Ovary (tissue), 9 donors: ENCODE data around the gene KIAA1671. TPM values are rescaled to one million over a fixed set of nuclear protein-coding genes. Genes with fewer than 3 reads are reported as not detected.

Experiments used
- DNase-seq, 5 donors: peaks; one replicate each; pipeline ENCODE4 v3.0.0-alpha.2; 2019 to 2020
- H3K27ac ChIP-seq, 2 donors: fragments of 200-600 bp; one replicate each; pipeline versions ENCODE4 v1.5.1 to v1.8.0; 2019 to 2022
- H3K27me3 ChIP-seq: fragments of 200-600 bp; one replicate; pipeline ENCODE4 v1.8.0; 2022
- H3K36me3 ChIP-seq: fragments of 200-600 bp; sonication (generic); one replicate; pipeline ENCODE4 v1.5.1; 2019
- H3K4me1 ChIP-seq: one replicate; pipeline ENCODE4 v1.8.1; 2013; ENCODE audit warnings: mild to moderate bottlenecking, moderate library complexity; ENCODE audit not compliant: insufficient read depth
- H3K4me3 ChIP-seq: fragments of 200-600 bp; sonication (generic); one replicate; pipeline ENCODE4 v1.5.1; 2017
- H3K9me3 ChIP-seq, 2 donors: fragments of 200-600 bp in 1 of 2; sonication (generic) in 1 of 2; one replicate each; pipeline versions ENCODE4 v1.5.1 to v1.8.1; 2013 to 2019; ENCODE audit warnings: mild to moderate bottlenecking in 1 of 2, moderate library complexity in 1 of 2
- CTCF ChIP-seq, 3 donors: fragments of 450-650 bp in 2 of 3; fragments of 200-600 bp in 1 of 3; IDR thresholded peaks; one replicate each; pipeline versions ENCODE4 v1.5.1 to v1.8.0; 2016 to 2022; ENCODE audit warnings: antibody characterized with exemption in 3 of 3, mild to moderate bottlenecking in 1 of 3
- EP300 ChIP-seq: sonication (generic); formaldehyde crosslinking; IDR thresholded peaks from one replicate; pipeline ENCODE4 v1.6.1; 2017; ENCODE audit warnings: antibody characterized with exemption
- POLR2A ChIP-seq: fragments of 450-650 bp; IDR thresholded peaks from one replicate; pipeline ENCODE4 v1.6.1; 2017; ENCODE audit warnings: antibody characterized with exemption, mild to moderate bottlenecking, moderate library complexity
- WGBS, 3 donors: extraction: QIAGEN DNeasy Blood & Tissue Kit in 1 of 3; methylation state at CpG; one replicate each; pipeline versions ENCODE4 v1.1.5 to v1.1.7; 2013 to 2017; 5-methylcytosine and 5-hydroxymethylcytosine counted together
- intact Hi-C, 4 donors: fragments of 100-400 bp; cut with DNase I; formaldehyde crosslinking; loops; one replicate each; pipeline versions ENCODE4 v1.11.0 to v1.15.1; 2022 to 2023
- polyA plus RNA-seq, 2 donors: library from polyadenylated mRNA; stranded (reverse); fragments of 200-250 nt in 1 of 2; fragments of 350-450 nt in 1 of 2; fragmentation: Illumina TruSeq in 1 of 2; extraction: RNeasy Lipid Tissue Mini Kit (QIAGEN cat#74804) in 1 of 2; gene quantifications; one replicate each; pipeline ENCODE4 v1.2.3, GENCODE V29; 2013 to 2014
- total RNA-seq, 7 donors: library from RNA; depleted of rRNA in 2 of 7; stranded (reverse); fragments of >200 nt in 2 of 7; fragmentation: NEBNext Ultra II Directional in 3 of 7; extraction: Animal tissue kit (Norgen Biotek cat#: 25700) in 3 of 7; gene quantifications; one replicate each; pipeline versions ENCODE4 v1.1.0 to v1.2.4, GENCODE V29; 2016 to 2023
- donor health status: DM: no; HTN: no; CAD: no; lungs with moderate emphysema.
- donor health status: DM: no; HTN: no; CAD: no.
- donor health status: Bipolar disorder and iron deficiency.
- donor health status: DM: yes; HTN: yes; CAD: no.
- donor health status: DM: no; HTN: no; CAD: no.
- donor health status: DM: yes; HTN: yes; CAD: no.

KIAA1671 gene
- total and polyA plus RNA-seq, 9 donors: 9.8 to 27.9 (median 24.5) TPM

- Histone ChIP-seq H3K27me3 (no peaks in the 10 kb centered on the region), H3K36me3 (no peaks in the 10 kb centered on the region), H3K27ac (no peak overlapping the region), H3K9me3 (no peaks in the 10 kb centered on the region), H3K4me3 (no peak overlapping the region), H3K4me1 (peaks cover 13% of the 10 kb centered on the region)
- DNase-seq: no peak
- 84 to 94% (median 88%) methylated on average over 9 of the region's 9 CpGs for WGBS, 3 donors
- intact Hi-C loops: no loop called here
- no peak for TF ChIP-seq EP300
- TF ChIP-seq CTCF (IDR thresholded peaks at IDR 0.05): no peak
- TF ChIP-seq POLR2A: no peak
Measured at GRCh38 chr22:25068707-25069106, 116.2 kb downstream of the KIAA1671 start.

GRCh38 chr22:25069426-25069757 is 116.9 kb downstream of the KIAA1671 start:
- Histone ChIP-seq H3K27ac (no peak overlapping the region), H3K36me3 (no peaks in the 10 kb centered on the region), H3K4me3 (no peak overlapping the region), H3K4me1 (peaks cover 13% of the 10 kb centered on the region), H3K27me3 (no peaks in the 10 kb centered on the region), H3K9me3 (no peaks in the 10 kb centered on the region)
- TF ChIP-seq EP300 (no peak), POLR2A (no peak), CTCF (IDR thresholded peaks at IDR 0.05) (no peak)
- intact Hi-C loops: no loop called here
- no peak for DNase-seq
- 89 to 91% (median 89%) methylated on average over 5 of the region's 5 CpGs for WGBS, 3 donors

GRCh38 chr22:25069758-25070481 is 117.4 kb downstream of the KIAA1671 start:
- 14 to 27% (median 15%) methylated on average over 29 of the region's 29 CpGs for WGBS, 3 donors
- DNase-seq: peak; percentile 58 to 76 (median 69)
- Histone ChIP-seq H3K9me3 (no peaks in the 10 kb centered on the region), H3K27me3 (no peaks in the 10 kb centered on the region), H3K36me3 (no peaks in the 10 kb centered on the region), H3K4me1 (peaks cover 13% of the 10 kb centered on the region), H3K4me3 (no peak overlapping the region), H3K27ac (peak overlapping the region in 1 of 2 donors; percentile 5)
- TF ChIP-seq POLR2A (no peak), EP300 (no peak), CTCF (IDR thresholded peaks at IDR 0.05) (no peak)
- intact Hi-C loops: no loop called here

GRCh38 chr22:25070956-25071355 is 118.4 kb downstream of the KIAA1671 start:
- TF ChIP-seq POLR2A: no peak
- TF ChIP-seq EP300: no peak
- no peak for TF ChIP-seq CTCF (IDR thresholded peaks at IDR 0.05)
- intact Hi-C loops: no loop called here
- no peaks in the 10 kb centered on the region for H3K36me3 ChIP-seq
- peaks cover 13% of the 10 kb centered on the region for H3K4me1 ChIP-seq
- no peak overlapping the region for H3K4me3 ChIP-seq
- DNase-seq: no peak
- WGBS, 3 donors: 7 to 33% (median 13%) methylated on average over 3 of the region's 3 CpGs
- H3K9me3 ChIP-seq: no peaks in the 10 kb centered on the region
- peak overlapping the region in 1 of 2 donors; percentile 5 for H3K27ac ChIP-seq
- H3K27me3 ChIP-seq: no peaks in the 10 kb centered on the region
